ENCODE data around the gene RTKN.

RTKN gene

DNA sequence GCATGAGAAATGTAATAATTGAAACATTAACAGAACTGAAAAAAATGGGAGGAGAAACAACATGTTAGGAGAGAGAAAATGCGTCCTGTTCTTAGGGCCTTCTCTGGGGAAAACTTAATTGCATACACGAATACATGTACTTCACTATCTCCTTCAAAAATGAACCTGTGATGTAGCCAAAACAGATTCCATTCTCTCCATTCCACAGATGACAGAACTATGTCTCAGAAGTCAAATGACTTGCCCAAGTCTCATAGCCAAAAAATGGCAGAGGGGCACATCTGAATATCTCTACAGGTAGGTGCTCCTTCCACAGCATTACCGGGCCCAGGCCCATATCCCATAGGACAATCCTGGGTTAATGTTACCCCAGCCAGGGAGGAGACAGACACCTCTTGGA lies 57.7 kb downstream of the RTKN start:
- Histone ChIP-seq H3K4me3 (ENCODE audit: low read length) (peak overlapping the region; percentile 3), H3K36me3 (ENCODE audit: control insufficient read depth, insufficient read depth, low read length, severe bottlenecking) (no peaks in the 10 kb centered on the region)

GRCh38 chr2:74383254-74383653 lies 58.5 kb downstream of the RTKN start:
- H3K4me1 ChIP-seq (ENCODE audit: control insufficient read depth, insufficient read depth, low read length), result peaks cover 74% of the 10 kb centered on the region
- H3K9ac ChIP-seq (ENCODE audit: low read length), result peak overlapping the region; percentile 60
- DNase-seq (ENCODE audit: low read depth), result peak; percentile 73
- H3K4me3 ChIP-seq (ENCODE audit: low read length), result peak overlapping the region; percentile 3
- H3K27me3 ChIP-seq (replicated peaks; ENCODE audit: control insufficient read depth, insufficient read depth, low read length), result no peaks in the 10 kb centered on the region
- H3K9me3 ChIP-seq (ENCODE audit: control insufficient read depth, low read length), result no peaks in the 10 kb centered on the region
- no peaks in the 10 kb centered on the region for H3K36me3 ChIP-seq (ENCODE audit: control insufficient read depth, insufficient read depth, low read length, severe bottlenecking)

More for the DNA sequence above, 57.7 kb downstream of the RTKN start:
- Histone ChIP-seq H3K9ac (ENCODE audit: low read length) (peak overlapping the region; percentile 60), H3K27me3 (replicated peaks; ENCODE audit: control insufficient read depth, insufficient read depth, low read length) (no peaks in the 10 kb centered on the region), H3K9me3 (ENCODE audit: control insufficient read depth, low read length) (no peaks in the 10 kb centered on the region), H3K4me1 (ENCODE audit: control insufficient read depth, insufficient read depth, low read length) (peaks cover 73% of the 10 kb centered on the region)
- DNase-seq (ENCODE audit: low read depth), result no peak

DNA sequence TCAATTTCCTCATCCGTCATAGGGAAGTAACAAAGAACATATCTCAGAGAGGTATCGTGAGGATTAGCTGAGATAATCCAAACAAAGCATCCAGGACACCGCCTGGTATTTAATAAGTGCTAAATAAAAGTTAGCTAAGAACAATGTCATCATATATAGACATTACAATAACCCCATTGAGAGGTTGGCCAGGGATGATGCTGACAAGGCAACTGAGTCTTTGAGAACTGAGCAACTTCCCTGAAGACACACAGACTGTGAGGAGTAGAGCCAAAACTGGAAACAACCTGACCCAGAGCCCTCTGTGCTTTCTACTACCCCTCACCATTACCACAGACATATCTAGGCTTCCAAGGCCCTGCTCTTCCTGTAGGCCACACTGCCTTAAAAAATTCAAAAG lies 60.0 kb downstream of the RTKN start:
- Histone ChIP-seq H3K4me1 (ENCODE audit: control insufficient read depth, insufficient read depth, low read length) (peaks cover 59% of the 10 kb centered on the region), H3K9ac (ENCODE audit: low read length) (no peak overlapping the region), H3K36me3 (ENCODE audit: control insufficient read depth, insufficient read depth, low read length, severe bottlenecking) (peaks cover 15% of the 10 kb centered on the region), H3K9me3 (ENCODE audit: control insufficient read depth, low read length) (no peaks in the 10 kb centered on the region), H3K4me3 (ENCODE audit: low read length) (no peak overlapping the region), H3K27me3 (replicated peaks; ENCODE audit: control insufficient read depth, insufficient read depth, low read length) (no peaks in the 10 kb centered on the region)
- DNase-seq (ENCODE audit: low read depth), result no peak

- H3K36me3 ChIP-seq (ENCODE audit: control insufficient read depth, insufficient read depth, low read length, severe bottlenecking), result peaks cover 30% of the 10 kb centered on the region
- no peaks in the 10 kb centered on the region for H3K9me3 ChIP-seq (ENCODE audit: control insufficient read depth, low read length)
- peak within 1 kb of the TSS; percentile 80 for H3K4me3 ChIP-seq (ENCODE audit: low read length)
- peaks cover 55% of the 10 kb centered on the region for H3K4me1 ChIP-seq (ENCODE audit: control insufficient read depth, insufficient read depth, low read length)
- peak; percentile 75 for DNase-seq (ENCODE audit: low read depth)
- H3K9ac ChIP-seq (ENCODE audit: low read length), result peak within 1 kb of the TSS; percentile 86
- H3K27me3 ChIP-seq (replicated peaks; ENCODE audit: control insufficient read depth, insufficient read depth, low read length), result no peaks in the 10 kb centered on the region
Observed at GRCh38 chr2:74379851-74380789, 61.6 kb downstream of the RTKN start, which contains the start of gene DCTN1. DCTN1 (minus strand) TSS chr2:74380311; CDS start chr2:74380037, 274 bp downstream.

DNA sequence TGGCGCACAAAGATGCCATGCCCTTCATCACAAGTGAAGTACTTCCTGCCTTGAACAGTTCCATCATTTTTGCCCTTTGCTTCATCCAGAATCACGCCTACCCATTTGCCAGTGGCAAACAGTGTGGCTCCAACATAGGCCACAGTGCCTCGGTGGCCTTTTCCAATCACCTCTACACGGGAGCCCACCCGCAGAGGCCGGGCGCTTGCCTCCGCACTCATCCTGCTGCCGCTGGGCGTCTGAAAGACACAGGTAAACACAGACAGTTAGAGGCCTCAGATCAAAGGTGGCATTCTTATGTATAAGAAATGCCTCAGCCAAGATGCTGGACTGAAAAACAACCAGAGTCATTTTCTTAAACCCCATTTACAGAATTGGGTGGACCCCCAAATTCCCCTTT lies 63.7 kb downstream of the RTKN start:
- Histone ChIP-seq H3K9ac (ENCODE audit: low read length) (no peak overlapping the region), H3K36me3 (ENCODE audit: control insufficient read depth, insufficient read depth, low read length, severe bottlenecking) (peaks cover 30% of the 10 kb centered on the region), H3K4me1 (ENCODE audit: control insufficient read depth, insufficient read depth, low read length) (peaks cover 44% of the 10 kb centered on the region), H3K9me3 (ENCODE audit: control insufficient read depth, low read length) (no peaks in the 10 kb centered on the region), H3K4me3 (ENCODE audit: low read length) (peak overlapping the region; percentile 80), H3K27me3 (replicated peaks; ENCODE audit: control insufficient read depth, insufficient read depth, low read length) (no peaks in the 10 kb centered on the region)
- no peak for DNase-seq (ENCODE audit: low read depth)

DNA sequence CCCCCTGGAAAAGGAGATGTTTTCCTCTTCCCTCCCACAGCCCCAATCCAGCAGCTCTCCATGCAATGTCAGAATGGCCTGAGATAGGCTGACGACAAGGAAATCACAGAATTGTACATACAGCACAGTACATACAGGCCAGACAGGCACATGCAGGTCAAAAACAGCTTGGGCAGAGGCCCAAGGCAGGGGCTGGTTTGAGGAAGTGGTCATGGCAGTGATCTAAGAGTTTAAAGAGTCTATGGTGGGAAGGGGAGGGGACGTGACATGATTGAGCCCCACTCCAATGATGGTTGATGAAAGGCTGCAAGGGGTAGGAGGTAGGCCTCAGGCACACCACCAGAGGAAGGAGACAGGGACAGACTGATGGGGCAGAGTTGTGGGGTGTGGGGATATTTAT lies 65.9 kb downstream of the RTKN start:
- no peak overlapping the region for H3K4me3 ChIP-seq (ENCODE audit: low read length)
- H3K9me3 ChIP-seq (ENCODE audit: control insufficient read depth, low read length), result no peaks in the 10 kb centered on the region
- H3K27me3 ChIP-seq (replicated peaks; ENCODE audit: control insufficient read depth, insufficient read depth, low read length), result no peaks in the 10 kb centered on the region
- DNase-seq (ENCODE audit: low read depth), result no peak
- H3K4me1 ChIP-seq (ENCODE audit: control insufficient read depth, insufficient read depth, low read length), result peaks cover 41% of the 10 kb centered on the region
- H3K9ac ChIP-seq (ENCODE audit: low read length), result no peak overlapping the region
- peaks cover 35% of the 10 kb centered on the region for H3K36me3 ChIP-seq (ENCODE audit: control insufficient read depth, insufficient read depth, low read length, severe bottlenecking)

Data from adipocyte (in vitro differentiated cells).